Fibroblast of skin of scalp (primary cell): Measurements from ENCODE around the gene ARSA.

ENCODE experiments used
- DNase-seq: peaks from one replicate; pipeline ENCODE4 v3.0.0-alpha.2; 2013

Gene ARSA

DNA sequence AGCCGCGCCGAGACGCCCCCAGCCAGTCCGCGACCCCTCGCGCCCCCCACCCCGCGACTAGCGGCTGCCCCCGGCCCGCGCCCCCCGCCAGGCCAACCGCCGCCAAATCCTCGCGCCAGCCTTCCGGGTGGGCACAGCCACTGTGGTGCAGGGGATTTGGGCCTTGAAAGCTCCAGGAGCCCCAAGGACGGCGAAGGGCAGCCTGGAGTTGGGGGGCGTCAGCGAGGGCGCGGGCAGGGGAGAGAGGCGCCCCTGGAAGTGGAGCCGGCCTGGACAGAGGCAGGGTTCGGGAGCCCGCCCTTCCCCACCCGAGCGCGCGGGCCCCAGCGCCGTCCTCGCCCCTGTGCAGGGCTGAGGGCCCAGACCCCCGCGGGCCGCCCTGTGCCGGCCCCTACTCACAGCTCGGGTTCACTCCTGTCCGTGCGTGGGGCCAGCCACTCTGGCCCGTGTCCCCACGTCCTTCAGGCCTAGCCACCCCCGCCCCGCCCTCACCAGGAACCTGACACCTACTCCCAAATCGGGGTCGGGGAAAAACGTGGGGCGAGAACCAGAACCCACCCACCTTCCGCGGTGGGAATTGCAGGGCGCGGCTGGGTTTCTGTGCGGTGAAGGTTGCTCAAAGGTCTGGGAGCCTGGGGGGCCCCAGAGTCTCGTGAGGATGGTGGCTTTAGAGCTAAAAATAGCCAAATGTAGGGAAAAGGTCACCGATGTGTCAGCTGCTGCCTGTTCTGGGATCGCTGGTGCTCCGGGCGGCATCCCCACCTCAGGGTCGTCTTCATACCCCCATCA lies 49.8 kb downstream of the ARSA start, which contains the start of gene CPT1B:
Gene CPT1B, minus strand, starts transcription at position 441 of the 789 bp plus-strand sequence. CDS start 512 bp downstream, outside the sequence.
- DNase-seq, result peak; percentile 44

DNA sequence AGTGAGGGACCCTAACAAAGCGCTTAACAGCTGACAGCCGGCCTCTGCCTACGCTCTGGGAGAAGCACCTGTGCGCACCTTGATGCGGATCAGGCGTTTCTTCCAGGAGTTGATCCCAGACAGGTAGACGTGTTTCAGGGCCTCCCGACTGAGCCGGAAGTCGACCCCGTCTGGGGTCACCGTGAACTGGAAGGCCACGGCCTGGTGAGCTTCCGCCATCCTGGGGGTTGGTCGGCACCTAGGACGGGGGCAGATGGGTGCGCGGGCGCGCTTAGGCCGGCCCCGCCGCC lies 50.3 kb downstream of the ARSA start:
- no peak for DNase-seq

DNA sequence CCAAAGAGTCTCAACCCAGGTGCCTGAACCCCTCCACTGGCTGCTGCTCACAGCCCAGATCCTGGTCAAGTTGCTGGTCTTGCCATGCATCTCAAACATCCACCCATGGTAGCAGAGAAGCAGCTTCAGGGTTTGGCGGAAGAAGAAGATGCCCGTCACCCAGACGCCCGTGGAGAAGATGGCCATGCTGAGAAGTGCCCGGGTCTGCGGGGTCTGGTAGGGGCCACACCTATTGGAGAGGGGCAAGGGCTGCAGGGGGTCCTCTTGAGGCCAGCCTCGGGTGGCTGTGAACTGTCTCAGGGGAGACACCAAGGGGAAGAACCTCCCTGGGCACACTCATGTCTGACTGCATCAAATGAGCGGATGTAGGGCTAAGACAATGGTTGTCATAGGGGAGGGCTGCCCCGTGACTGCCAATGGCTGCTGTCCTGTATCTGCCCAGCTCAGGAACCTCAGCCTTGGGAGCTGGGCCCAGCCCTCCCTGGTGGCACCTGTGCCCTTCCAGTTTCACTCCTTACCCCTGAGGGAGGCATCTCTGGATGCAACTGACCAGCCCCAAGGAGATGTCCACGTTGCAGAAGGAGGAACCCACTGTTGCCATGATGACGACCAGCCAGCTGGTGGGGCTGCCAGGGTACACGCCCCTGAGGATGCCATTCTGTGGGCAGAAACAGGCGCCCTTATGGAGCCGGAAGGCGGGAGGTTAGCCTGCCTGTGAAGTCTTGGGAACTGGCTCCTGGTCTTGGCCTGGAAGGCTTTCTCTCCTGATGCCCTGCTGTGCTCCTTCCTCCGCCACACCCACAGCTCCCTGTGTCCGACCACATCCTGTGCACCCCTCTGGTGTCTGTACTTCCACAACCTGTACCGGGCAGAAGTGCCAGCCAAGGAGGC lies 50.9 kb downstream of the ARSA start:
- DNase-seq, result no peak

DNA sequence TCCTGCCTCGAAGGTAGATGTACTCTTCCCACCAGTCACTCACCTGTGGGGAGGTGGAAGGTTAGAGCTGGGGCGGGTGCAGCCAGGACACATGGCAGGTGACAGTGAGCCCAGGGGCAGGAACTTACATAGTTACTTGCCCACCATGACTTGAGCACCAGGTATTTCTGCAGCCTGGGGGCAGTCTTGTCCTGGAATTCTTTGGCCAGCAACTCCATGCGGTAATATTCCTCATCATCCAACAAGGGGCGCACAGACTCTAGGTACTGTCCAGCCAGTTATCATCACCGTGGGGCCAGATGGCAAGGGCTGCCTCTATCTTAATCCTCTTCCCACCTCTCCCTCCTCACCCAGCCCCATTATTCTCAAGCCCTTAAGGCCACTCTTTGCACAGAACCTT lies 51.9 kb downstream of the ARSA start:
- peak; percentile 53 for DNase-seq

DNA sequence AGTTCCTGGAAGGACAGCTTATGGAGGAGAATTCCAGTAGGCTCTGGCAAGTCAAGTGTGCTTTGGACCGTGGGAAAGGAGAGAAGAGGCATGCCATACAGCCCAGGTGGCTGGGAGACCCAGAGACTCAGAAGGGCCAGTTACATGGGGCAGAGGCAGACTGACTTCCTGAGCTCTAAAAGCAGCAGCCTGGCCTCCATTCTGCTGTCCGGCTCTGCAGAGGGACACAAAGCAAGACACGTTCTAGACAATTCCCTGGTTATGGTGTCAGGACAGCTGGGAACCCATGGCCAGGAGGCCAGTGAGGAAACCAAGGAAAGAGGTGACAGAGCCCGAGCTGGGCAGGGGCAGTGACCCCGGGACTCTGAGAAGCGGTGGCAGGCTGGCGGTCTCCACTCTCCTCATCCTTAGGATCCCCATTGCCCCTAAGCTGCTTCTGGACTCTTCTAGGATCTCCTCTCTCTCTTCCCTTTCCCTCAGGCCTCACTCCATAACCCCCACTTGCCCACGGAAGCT lies 52.5 kb downstream of the ARSA start:
- DNase-seq, result no peak
